ENCODE results near the gene SPSB3.
A peak's percentile ranks its signal among the peaks of the same experiment; 100 is the strongest.

The SPSB3 gene

GRCh38 chr16:1812732-1813163 lies 30.4 kb upstream of the SPSB3 start (continued):
- TF ChIP-seq, protein P1, sequence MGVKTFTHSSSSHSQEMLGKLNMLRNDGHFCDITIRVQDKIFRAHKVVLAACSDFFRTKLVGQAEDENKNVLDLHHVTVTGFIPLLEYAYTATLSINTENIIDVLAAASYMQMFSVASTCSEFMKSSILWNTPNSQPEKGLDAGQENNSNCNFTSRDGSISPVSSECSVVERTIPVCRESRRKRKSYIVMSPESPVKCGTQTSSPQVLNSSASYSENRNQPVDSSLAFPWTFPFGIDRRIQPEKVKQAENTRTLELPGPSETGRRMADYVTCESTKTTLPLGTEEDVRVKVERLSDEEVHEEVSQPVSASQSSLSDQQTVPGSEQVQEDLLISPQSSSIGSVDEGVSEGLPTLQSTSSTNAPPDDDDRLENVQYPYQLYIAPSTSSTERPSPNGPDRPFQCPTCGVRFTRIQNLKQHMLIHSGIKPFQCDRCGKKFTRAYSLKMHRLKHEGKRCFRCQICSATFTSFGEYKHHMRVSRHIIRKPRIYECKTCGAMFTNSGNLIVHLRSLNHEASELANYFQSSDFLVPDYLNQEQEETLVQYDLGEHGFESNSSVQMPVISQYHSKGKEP (tag by site-specific recombination; IDR thresholded peaks at IDR 0.05), result 0 out of 2 replicates have a peak, but pooled peaks have one; percentile 0
- TF ChIP-seq ZIC2 (tag by site-specific recombination; IDR thresholded peaks at IDR 0.05) (peak; percentile 95), ZNF48 (tag by site-specific recombination; IDR thresholded peaks at IDR 0.05) (no peak), ZNF692 (tag by site-specific recombination; IDR thresholded peaks at IDR 0.05) (peak; percentile 34; the same call in 1 of the 2 replicates), ZBTB17 (tag by site-specific recombination; IDR thresholded peaks at IDR 0.05) (no peak), ZNF626 (tag by site-specific recombination; IDR thresholded peaks at IDR 0.05) (no peak), ZNF654 (tag by site-specific recombination; IDR thresholded peaks at IDR 0.05; ENCODE audit: low read depth) (peak; percentile 48), ZNF155 (tag by site-specific recombination; IDR thresholded peaks at IDR 0.05) (no peak), ZNF561 (tag by site-specific recombination; IDR thresholded peaks at IDR 0.05; ENCODE audit: borderline replicate concordance) (peak; percentile 58; the same call in 1 of the 2 replicates), SP2 (tag by site-specific recombination; IDR thresholded peaks at IDR 0.05) (peak; percentile 38; the same call in 1 of the 2 replicates), ZNF239 (tag by site-specific recombination; IDR thresholded peaks at IDR 0.05) (no peak), ZFP3 (tag by site-specific recombination; IDR thresholded peaks at IDR 0.05; ENCODE audit: low read depth) (no peak), ZNF112 (tag by site-specific recombination; IDR thresholded peaks at IDR 0.05) (no peak), ZNF596 (tag by site-specific recombination; IDR thresholded peaks at IDR 0.05) (no peak), ZBTB7A (tag by site-specific recombination; IDR thresholded peaks at IDR 0.05; ENCODE audit: low read depth) (no peak), ZNF76 (tag by site-specific recombination; IDR thresholded peaks at IDR 0.05; ENCODE audit: borderline replicate concordance, low read depth) (no peak), TSHZ1 (tag by site-specific recombination; IDR thresholded peaks at IDR 0.05; ENCODE audit: borderline replicate concordance) (no peak), KLF10 (tag by site-specific recombination; IDR thresholded peaks at IDR 0.05) (peak; percentile 31; the same call in 1 of the 2 replicates), HOXA7 (CRISPR knock-in tag; IDR thresholded peaks at IDR 0.05; ENCODE audit: borderline replicate concordance) (no peak), SALL2 (tag by site-specific recombination; IDR thresholded peaks at IDR 0.05; ENCODE audit: borderline replicate concordance) (no peak), KLF7 (tag by site-specific recombination; IDR thresholded peaks at IDR 0.05; ENCODE audit: borderline replicate concordance) (no peak), PRDM10 (tag by site-specific recombination; IDR thresholded peaks at IDR 0.05) (peak; percentile 31; the same call in 1 of the 2 replicates), ZNF211 (tag by site-specific recombination; IDR thresholded peaks at IDR 0.05; ENCODE audit: low read depth) (no peak), SP7 (tag by site-specific recombination; IDR thresholded peaks at IDR 0.05) (0 out of 2 replicates have a peak, but pooled peaks have one; percentile 44), ZNF449 (tag by site-specific recombination; IDR thresholded peaks at IDR 0.05) (peak; percentile 24; the same call in 1 of the 2 replicates)
- TF ChIP-seq, protein P2, sequence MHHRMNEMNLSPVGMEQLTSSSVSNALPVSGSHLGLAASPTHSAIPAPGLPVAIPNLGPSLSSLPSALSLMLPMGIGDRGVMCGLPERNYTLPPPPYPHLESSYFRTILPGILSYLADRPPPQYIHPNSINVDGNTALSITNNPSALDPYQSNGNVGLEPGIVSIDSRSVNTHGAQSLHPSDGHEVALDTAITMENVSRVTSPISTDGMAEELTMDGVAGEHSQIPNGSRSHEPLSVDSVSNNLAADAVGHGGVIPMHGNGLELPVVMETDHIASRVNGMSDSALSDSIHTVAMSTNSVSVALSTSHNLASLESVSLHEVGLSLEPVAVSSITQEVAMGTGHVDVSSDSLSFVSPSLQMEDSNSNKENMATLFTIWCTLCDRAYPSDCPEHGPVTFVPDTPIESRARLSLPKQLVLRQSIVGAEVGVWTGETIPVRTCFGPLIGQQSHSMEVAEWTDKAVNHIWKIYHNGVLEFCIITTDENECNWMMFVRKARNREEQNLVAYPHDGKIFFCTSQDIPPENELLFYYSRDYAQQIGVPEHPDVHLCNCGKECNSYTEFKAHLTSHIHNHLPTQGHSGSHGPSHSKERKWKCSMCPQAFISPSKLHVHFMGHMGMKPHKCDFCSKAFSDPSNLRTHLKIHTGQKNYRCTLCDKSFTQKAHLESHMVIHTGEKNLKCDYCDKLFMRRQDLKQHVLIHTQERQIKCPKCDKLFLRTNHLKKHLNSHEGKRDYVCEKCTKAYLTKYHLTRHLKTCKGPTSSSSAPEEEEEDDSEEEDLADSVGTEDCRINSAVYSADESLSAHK (tag by site-specific recombination; IDR thresholded peaks at IDR 0.05), result peak; percentile 72
